HEK293T (cell line): ENCODE data around the gene FAM219B.

Experiments used
- ARNT ChIP-seq: fragments of 450-650 bp; IDR thresholded peaks from 2 replicates; pipeline ENCODE4 v1.6.1; 2017; ENCODE audit warnings: mild to moderate bottlenecking
- BHLHE40 ChIP-seq: fragments of 450-650 bp; IDR thresholded peaks from 2 replicates; pipeline ENCODE4 v1.6.1; 2016; ENCODE audit warnings: mild to moderate bottlenecking, moderate library complexity, borderline replicate concordance
- LEF1 ChIP-seq: fragments of 450-650 bp; IDR thresholded peaks from 2 replicates; pipeline ENCODE4 v1.6.1; 2017; ENCODE audit warnings: mild to moderate bottlenecking, borderline replicate concordance
- PKNOX1 ChIP-seq: fragments of 450-650 bp; IDR thresholded peaks from 2 replicates; pipeline ENCODE4 v1.6.1; 2016
- SUZ12 ChIP-seq: fragments of 450-650 bp; IDR thresholded peaks from 2 replicates; pipeline ENCODE4 v1.6.1; 2016; ENCODE audit warnings: mild to moderate bottlenecking
- TARDBP ChIP-seq: fragments of 450-650 bp; IDR thresholded peaks from 2 replicates; pipeline ENCODE4 v1.6.1; 2016

DNA sequence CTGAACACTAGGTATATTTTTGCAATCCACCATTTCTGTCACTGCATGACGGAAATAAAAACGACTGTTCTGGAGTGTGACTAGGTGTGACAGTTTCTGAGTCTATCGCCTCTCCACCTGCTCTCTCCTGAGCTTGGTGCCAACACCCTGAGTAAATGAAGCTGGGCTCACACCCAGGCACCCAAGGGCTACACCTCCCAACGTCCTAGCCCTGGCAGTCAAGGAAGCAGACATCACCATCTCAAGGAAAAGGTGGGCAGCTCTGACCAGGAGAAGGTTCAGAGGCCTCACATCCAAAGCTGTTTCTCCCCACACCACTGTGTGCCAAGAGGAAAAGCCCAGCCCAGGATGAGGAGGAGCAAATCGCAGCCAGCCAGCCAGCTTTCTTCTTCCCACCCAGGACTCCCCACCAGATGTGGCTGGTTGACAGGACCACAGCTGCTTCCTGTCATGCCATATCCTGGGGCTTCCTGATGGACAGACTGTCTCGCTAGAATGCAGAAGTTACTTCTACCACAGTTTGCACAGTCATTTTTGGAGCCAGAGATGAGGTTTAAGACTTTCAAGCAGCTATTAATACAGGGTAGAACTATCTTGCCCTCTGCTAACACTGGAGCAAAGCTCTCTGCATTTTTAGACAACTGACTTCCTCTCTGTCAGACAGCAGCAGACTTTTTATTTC, 36.8 kb downstream of the FAM219B start:
- no peak for TF ChIP-seq PKNOX1
- TF ChIP-seq SUZ12, result no peak
- TF ChIP-seq LEF1, result no peak
- no peak for TF ChIP-seq BHLHE40
- no peak for TF ChIP-seq TARDBP
- TF ChIP-seq ARNT, result no peak
